ENCODE results near the gene PLB1.

GRCh38 chr2:28613633-28614501, 118.0 kb downstream of the PLB1 start:
- TF ChIP-seq EZH2 (IDR thresholded peaks at IDR 0.05; ENCODE audit: borderline replicate concordance, low read depth, low read length, severe bottlenecking) (no peak), CTCF (IDR thresholded peaks at IDR 0.05; ENCODE audit: borderline replicate concordance, extremely low read depth, low read length, poor library complexity, severe bottlenecking) (no peak)

All from DND-41 (cell line).